LoVo (cell line): Measurements from ENCODE around the gene ZNF70.

Experiments
- DNase-seq: peaks from one replicate; pipeline ENCODE4 v3.0.0-alpha.2; 2016; ENCODE audit warnings: low spot score

ZNF70 gene

GRCh38 chr22:23692598-23693291, 58.2 kb downstream of the ZNF70 start:
- no peak for DNase-seq

- no peak for DNase-seq
Measured at GRCh38 chr22:23691748-23692423, 59.0 kb downstream of the ZNF70 start.

- DNase-seq: no peak
Measured at GRCh38 chr22:23690713-23691112, 60.2 kb downstream of the ZNF70 start, which contains the start of gene RGL4. Gene RGL4 (plus strand): TSS chr22:23691013. CDS start chr22:23692031, 1,018 bp downstream.

GRCh38 chr22:23689414-23689813, 61.5 kb downstream of the ZNF70 start:
- no peak for DNase-seq
